ENCODE measurements around the gene ELMO2.

GRCh38 chr20:46354207-46354555, 52.2 kb downstream of the ELMO2 start:
- TF ChIP-seq ZNF274 (IDR thresholded peaks at IDR 0.05; ENCODE audit: low read depth, low read length) (no peak), YY1 (IDR thresholded peaks at IDR 0.05; ENCODE audit: insufficient read depth, insufficient read length) (no peak), SUZ12 (IDR thresholded peaks at IDR 0.05; ENCODE audit: extremely low read depth, insufficient read depth, insufficient read length) (no peak)
